ENCODE data around the gene FRYL.

DNA sequence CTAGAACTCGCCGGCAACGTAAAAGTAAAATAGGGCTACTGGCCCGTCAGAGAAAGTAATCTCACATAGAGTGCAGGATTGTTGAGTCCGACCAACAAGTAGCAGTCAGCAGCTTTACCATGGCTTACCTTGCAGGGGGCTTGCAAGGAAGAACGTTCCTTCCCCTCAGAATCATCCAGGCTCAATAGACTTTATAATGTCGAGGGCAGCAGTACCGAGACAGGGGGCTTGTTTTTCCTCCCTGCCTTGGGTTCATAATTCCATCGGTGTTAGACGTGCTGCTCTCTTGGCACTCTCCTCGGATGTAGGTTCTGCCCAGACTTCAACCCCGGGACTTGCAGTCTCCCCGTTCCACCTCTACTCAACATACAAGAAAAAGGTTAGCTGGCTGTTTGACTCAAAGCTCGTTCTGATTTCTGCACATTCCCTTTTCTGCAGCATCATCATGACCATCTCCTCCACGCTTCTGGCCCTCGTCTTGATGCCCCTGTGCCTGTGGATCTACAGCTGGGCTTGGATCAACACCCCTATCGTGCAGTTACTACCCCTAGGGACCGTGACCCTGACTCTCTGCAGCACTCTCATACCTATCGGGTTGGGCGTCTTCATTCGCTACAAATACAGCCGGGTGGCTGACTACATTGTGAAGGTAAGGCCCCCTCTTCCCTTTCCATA is 295.4 kb downstream of the FRYL start:
- TF ChIP-seq CTCF (IDR thresholded peaks at IDR 0.05), result no peak
- TF ChIP-seq POLR2A (IDR thresholded peaks at IDR 0.05), result no peak

Measured in lower leg skin (tissue), 3 donors.